Gastroesophageal sphincter (tissue), 3 donors: ENCODE data around the gene NFIA.

Experiments used
- POLR2A ChIP-seq, 2 donors: fragments of 450-650 bp; IDR thresholded peaks; one replicate each; pipeline ENCODE4 v1.6.1; 2017; ENCODE audit warnings: antibody characterized with exemption in 2 of 2, mild to moderate bottlenecking in 2 of 2, moderate library complexity in 1 of 2
- TF ChIP-seq, protein P1 (sequence below), 4 experiments: fragments of 200-600 bp in 2 of 4; fragments of 450-650 bp in 2 of 4; sonication (generic) in 1 of 4; IDR thresholded peaks; one replicate each; pipeline ENCODE4 v1.5.1; 2017 to 2019; ENCODE audit warnings: antibody characterized with exemption in 4 of 4, mild to moderate bottlenecking in 2 of 4, moderate library complexity in 2 of 4

GRCh38 chr1:61222240-61222639, 139.9 kb downstream of the NFIA start:
- TF ChIP-seq, protein P1, sequence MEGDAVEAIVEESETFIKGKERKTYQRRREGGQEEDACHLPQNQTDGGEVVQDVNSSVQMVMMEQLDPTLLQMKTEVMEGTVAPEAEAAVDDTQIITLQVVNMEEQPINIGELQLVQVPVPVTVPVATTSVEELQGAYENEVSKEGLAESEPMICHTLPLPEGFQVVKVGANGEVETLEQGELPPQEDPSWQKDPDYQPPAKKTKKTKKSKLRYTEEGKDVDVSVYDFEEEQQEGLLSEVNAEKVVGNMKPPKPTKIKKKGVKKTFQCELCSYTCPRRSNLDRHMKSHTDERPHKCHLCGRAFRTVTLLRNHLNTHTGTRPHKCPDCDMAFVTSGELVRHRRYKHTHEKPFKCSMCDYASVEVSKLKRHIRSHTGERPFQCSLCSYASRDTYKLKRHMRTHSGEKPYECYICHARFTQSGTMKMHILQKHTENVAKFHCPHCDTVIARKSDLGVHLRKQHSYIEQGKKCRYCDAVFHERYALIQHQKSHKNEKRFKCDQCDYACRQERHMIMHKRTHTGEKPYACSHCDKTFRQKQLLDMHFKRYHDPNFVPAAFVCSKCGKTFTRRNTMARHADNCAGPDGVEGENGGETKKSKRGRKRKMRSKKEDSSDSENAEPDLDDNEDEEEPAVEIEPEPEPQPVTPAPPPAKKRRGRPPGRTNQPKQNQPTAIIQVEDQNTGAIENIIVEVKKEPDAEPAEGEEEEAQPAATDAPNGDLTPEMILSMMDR (IDR thresholded peaks at IDR 0.05) = no peak
- TF ChIP-seq POLR2A (IDR thresholded peaks at IDR 0.05) = no peak
